HL-60 (cell line): Measurements from ENCODE around the gene PIWIL4.
"Not testable (repeated sequence)": the region's sequence is repeated elsewhere in the genome, so short reads cannot be mapped to it uniquely, and the experiment has no call there.

ENCODE experiments used
- DNase-seq, 2 experiments: peaks; one replicate each; pipeline ENCODE4 v3.0.0-alpha.2; 2010 to 2020; ENCODE audit warnings: low read depth in 1 of 2, low spot score in 1 of 2
- H3K27ac ChIP-seq: fragments of 250-450 bp; sonication (Bioruptor Pico); replicated peaks from 2 replicates; pipeline ENCODE4 v1.5.1; 2020; ENCODE audit warnings: mild to moderate bottlenecking, moderate library complexity
- H3K27me3 ChIP-seq: fragments of 250-450 bp; sonication (Bioruptor Pico); 2 replicates; pipeline ENCODE4 v1.5.1; 2021; ENCODE audit warnings: mild to moderate bottlenecking, moderate library complexity; ENCODE audit not compliant: insufficient read depth, poor library complexity, severe bottlenecking
- H3K4me3 ChIP-seq: replicated peaks from 2 replicates; pipeline ENCODE4 v1.5.1; 2011; ENCODE audit warnings: mild to moderate bottlenecking, control low read depth, low read length; ENCODE audit not compliant: insufficient read depth
- GABPA ChIP-seq: IDR thresholded peaks from 2 replicates; pipeline ENCODE4 v1.6.1; 2012; ENCODE audit warnings: low read depth
- POLR2AphosphoS5 ChIP-seq: IDR thresholded peaks from 2 replicates; pipeline ENCODE4 v1.6.1; 2012; ENCODE audit warnings: low read depth
- SPI1 ChIP-seq: IDR thresholded peaks from 2 replicates; pipeline ENCODE4 v1.6.1; 2012; ENCODE audit warnings: low read depth, mild to moderate bottlenecking, borderline replicate concordance
- TF ChIP-seq, protein P1 (sequence below): IDR thresholded peaks from one replicate; pipeline ENCODE4 v1.5.1; 2011; ENCODE audit warnings: low read length, control low read depth, inconsistent platforms; ENCODE audit not compliant: insufficient read depth
- TF ChIP-seq, protein P2 (sequence below): IDR thresholded peaks from 2 replicates; pipeline ENCODE4 v1.6.1; 2012; ENCODE audit warnings: low read depth; ENCODE audit not compliant: insufficient replicate concordance

Gene PIWIL4

DNA sequence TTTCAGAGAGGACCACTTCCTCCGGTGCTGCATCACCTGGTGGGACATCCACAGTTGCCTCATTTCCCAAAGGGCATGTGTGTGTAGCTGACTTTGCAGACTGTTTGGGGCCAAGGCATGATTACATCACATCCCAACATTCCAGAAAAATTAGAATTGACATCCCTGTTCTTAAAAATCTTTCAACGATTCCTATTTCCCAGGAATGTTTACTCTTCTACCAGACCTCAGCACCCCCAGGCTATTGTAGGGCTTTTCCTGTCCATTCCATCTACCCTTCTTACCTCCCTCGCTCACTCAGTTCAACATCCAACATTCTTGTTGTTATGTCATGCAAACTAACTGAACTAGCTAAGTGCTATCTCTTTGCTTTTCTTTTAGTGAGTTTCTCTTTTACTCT lies 37.3 kb downstream of the PIWIL4 start:
- no peak for DNase-seq
- TF ChIP-seq, protein P1, sequence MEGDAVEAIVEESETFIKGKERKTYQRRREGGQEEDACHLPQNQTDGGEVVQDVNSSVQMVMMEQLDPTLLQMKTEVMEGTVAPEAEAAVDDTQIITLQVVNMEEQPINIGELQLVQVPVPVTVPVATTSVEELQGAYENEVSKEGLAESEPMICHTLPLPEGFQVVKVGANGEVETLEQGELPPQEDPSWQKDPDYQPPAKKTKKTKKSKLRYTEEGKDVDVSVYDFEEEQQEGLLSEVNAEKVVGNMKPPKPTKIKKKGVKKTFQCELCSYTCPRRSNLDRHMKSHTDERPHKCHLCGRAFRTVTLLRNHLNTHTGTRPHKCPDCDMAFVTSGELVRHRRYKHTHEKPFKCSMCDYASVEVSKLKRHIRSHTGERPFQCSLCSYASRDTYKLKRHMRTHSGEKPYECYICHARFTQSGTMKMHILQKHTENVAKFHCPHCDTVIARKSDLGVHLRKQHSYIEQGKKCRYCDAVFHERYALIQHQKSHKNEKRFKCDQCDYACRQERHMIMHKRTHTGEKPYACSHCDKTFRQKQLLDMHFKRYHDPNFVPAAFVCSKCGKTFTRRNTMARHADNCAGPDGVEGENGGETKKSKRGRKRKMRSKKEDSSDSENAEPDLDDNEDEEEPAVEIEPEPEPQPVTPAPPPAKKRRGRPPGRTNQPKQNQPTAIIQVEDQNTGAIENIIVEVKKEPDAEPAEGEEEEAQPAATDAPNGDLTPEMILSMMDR, result no peak
- TF ChIP-seq POLR2AphosphoS5 (no peak), GABPA (no peak), SPI1 (no peak)
- TF ChIP-seq, protein P2, sequence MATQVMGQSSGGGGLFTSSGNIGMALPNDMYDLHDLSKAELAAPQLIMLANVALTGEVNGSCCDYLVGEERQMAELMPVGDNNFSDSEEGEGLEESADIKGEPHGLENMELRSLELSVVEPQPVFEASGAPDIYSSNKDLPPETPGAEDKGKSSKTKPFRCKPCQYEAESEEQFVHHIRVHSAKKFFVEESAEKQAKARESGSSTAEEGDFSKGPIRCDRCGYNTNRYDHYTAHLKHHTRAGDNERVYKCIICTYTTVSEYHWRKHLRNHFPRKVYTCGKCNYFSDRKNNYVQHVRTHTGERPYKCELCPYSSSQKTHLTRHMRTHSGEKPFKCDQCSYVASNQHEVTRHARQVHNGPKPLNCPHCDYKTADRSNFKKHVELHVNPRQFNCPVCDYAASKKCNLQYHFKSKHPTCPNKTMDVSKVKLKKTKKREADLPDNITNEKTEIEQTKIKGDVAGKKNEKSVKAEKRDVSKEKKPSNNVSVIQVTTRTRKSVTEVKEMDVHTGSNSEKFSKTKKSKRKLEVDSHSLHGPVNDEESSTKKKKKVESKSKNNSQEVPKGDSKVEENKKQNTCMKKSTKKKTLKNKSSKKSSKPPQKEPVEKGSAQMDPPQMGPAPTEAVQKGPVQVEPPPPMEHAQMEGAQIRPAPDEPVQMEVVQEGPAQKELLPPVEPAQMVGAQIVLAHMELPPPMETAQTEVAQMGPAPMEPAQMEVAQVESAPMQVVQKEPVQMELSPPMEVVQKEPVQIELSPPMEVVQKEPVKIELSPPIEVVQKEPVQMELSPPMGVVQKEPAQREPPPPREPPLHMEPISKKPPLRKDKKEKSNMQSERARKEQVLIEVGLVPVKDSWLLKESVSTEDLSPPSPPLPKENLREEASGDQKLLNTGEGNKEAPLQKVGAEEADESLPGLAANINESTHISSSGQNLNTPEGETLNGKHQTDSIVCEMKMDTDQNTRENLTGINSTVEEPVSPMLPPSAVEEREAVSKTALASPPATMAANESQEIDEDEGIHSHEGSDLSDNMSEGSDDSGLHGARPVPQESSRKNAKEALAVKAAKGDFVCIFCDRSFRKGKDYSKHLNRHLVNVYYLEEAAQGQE, result no peak
- Histone ChIP-seq H3K27me3 (no peaks in the 10 kb centered on the region), H3K27ac (no peak overlapping the region), H3K4me3 (no peak overlapping the region)

DNA sequence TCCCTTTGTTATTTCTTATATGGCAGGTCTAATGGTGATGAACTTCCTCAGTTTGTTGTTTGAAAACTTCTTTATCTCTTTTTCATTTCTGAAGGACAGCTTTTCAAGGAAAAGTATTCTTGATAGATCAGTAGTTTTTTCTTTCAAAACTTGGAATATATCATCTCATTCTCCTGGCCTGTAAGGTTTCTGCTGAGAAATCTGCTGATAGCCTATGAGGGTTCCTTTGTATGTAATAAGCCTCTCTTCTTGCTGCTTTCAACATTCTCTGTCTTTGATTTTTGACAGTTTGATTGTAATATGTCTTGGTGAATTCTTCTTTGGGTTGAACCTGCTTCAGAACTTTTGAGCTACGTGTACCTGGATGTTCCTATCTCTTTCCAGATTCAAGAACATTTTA lies 46.0 kb downstream of the PIWIL4 start:
- Histone ChIP-seq H3K27me3 (no peaks in the 10 kb centered on the region), H3K27ac (no peak overlapping the region), H3K4me3 (no peak overlapping the region)
- no peak for TF ChIP-seq POLR2AphosphoS5
- TF ChIP-seq, protein P1, result no peak
- TF ChIP-seq SPI1, result no peak
- TF ChIP-seq, protein P2, result no peak
- no peak for TF ChIP-seq GABPA
- no peak for DNase-seq

DNA sequence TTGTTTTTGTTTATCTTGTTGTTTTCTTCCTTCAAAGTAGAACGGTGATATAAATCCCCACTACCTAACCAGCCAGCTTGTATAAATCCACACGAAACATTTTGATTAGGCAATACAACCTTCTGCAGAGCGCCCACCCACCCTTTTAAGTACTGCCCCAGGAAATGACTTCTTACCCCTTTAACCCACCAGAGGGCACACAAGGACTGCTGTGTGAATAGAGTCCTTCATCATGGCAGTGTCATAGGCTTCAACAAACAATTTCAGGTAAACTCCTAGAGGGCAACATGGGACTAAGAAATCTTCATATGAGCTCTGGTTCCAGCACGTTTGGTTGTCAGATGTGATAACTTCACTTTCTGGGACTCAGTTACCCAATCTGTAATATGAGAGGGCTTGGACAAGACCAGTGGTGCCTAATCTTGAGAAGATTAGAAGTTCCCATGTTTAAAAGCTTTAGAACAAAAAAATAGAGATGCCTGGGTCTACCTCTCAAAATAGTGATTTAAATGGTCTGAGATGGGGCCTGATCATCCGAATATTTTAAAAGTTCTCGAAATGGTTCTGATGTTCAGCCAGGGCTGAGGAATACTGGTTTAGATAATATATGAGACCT lies 56.1 kb downstream of the PIWIL4 start:
- DNase-seq, result peak; percentile 59 to 61
- H3K4me3 ChIP-seq, result no peak overlapping the region
- TF ChIP-seq, protein P2, result no peak
- no peak for TF ChIP-seq GABPA
- no peak for TF ChIP-seq SPI1
- TF ChIP-seq, protein P1, result peak; percentile 71
- TF ChIP-seq POLR2AphosphoS5, result no peak
- no peak overlapping the region for H3K27ac ChIP-seq
- H3K27me3 ChIP-seq, result no peaks in the 10 kb centered on the region

DNA sequence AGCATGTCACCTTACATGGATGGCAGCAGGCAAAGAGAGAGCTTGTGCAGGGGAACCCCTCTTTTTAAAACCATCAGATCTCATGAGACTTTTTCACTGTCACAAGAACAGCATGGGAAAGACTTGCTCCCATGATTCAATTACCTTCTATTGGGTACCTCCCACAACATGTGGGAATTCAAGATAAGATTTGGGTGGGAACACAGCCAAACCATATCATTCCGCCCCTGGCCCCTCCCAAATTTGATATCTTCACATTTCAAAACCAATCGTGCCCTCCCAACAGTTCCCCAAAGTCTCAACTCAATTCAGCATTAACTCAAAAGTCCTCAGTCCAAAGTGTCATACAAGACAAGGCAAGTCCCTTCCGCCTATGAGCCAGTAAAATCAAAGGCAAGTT lies 58.3 kb downstream of the PIWIL4 start:
- not testable (repeated sequence) for H3K4me3 ChIP-seq, DNase-seq, H3K27ac ChIP-seq, H3K27me3 ChIP-seq

DNA sequence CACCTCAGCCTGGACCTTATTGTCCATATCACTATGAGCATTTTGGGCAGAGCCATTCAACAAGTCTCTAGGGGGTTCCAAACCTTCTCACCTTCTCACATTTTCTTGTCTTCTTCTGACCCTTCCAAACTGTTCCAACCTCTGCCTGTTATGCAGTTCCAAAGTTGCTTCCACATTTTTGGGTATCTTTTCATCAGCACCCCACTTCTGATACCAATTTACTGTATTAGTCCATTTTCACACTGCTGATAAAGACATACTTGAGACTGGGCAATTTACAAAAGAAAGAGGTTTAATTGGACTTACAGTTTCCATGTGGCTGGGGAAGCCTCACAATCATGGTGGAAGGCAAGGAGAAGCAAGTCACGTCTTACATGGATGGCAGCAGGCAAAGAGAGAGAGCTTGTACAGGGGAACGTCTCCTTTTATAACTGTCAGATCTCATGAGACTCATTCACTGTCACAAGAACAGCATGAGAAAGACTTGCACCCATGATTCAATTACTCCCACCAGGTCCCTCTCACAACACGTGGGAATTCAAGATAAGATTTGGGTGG lies 59.9 kb downstream of the PIWIL4 start:
- H3K27me3 ChIP-seq, H3K27ac ChIP-seq, H3K4me3 ChIP-seq, DNase-seq: not testable (repeated sequence)
